ENCODE data around the gene PRKCE. TPM values are rescaled to one million over a fixed set of nuclear protein-coding genes. Genes with fewer than 3 reads are reported as not detected.

The PRKCE gene
- total RNA-seq, 1 donor from 2014 or later: 4.6 TPM

DNA sequence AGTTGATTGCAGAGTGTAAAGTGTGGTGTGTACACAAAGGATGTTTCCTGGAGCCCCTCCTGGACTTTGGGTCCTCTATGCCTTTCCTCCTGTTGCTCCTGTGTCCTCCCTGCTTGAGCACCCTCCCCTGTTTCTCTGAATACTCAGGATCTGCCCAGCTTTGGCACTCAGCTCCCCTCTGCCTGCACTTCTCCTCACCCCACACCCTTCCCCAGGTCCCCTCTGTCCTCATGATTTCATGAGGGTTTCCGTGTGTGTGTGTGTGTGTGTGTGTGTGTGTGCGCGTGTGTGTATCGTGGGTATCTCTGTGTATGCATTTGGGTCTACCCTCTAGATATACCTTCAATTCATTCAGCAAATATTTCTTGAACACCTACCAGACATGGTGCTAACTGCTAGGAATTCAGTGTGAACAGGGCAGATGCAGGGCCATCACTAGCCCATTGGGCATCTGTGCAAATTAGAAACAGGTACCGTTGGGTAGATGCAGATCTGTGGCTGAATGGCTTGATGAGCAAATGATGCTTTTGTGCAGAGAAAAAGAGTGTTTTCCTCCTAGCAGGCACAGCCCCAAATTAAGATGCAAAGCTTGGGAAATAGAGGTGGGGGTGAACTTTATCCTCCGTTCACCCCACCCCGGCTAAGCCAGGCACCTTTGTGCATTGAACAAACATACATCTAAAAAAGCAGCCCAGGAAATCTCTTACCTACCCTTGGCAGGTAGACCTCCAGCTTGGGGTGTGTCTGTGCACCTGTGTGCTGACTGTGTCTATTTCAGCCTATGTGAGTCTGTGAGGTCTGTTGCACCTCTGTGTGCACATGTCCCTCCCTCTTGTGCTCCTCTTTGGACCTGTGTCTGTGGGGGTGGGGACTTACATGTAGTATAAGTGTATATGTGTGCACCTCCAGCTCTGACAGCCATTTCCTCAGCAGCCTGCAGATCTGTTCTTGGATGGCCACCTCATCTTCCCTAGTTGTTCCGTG lies 585.7 kb downstream of the PRKCE start:
- H3K36me3 ChIP-seq: no peaks in the 10 kb centered on the region
- intact Hi-C loops (cut with DNase I): no loop called here
- H3K9me3 ChIP-seq: no peaks in the 10 kb centered on the region
- H3K4me3 ChIP-seq: no peak overlapping the region
- H3K27me3 ChIP-seq: no peaks in the 10 kb centered on the region
- TF ChIP-seq, protein P1, sequence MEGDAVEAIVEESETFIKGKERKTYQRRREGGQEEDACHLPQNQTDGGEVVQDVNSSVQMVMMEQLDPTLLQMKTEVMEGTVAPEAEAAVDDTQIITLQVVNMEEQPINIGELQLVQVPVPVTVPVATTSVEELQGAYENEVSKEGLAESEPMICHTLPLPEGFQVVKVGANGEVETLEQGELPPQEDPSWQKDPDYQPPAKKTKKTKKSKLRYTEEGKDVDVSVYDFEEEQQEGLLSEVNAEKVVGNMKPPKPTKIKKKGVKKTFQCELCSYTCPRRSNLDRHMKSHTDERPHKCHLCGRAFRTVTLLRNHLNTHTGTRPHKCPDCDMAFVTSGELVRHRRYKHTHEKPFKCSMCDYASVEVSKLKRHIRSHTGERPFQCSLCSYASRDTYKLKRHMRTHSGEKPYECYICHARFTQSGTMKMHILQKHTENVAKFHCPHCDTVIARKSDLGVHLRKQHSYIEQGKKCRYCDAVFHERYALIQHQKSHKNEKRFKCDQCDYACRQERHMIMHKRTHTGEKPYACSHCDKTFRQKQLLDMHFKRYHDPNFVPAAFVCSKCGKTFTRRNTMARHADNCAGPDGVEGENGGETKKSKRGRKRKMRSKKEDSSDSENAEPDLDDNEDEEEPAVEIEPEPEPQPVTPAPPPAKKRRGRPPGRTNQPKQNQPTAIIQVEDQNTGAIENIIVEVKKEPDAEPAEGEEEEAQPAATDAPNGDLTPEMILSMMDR (IDR thresholded peaks at IDR 0.05): no peak
- DNase-seq (ENCODE audit: low spot score in 2 of 2): no peak
- no peaks in the 10 kb centered on the region for H3K4me1 ChIP-seq
- no peak overlapping the region for H3K27ac ChIP-seq

Other genes starting within 250 kb of the PRKCE start
- 7.6 TPM for gene SRBD1, start 40.4 kb upstream of the PRKCE start, total RNA-seq

Data from ascending aorta (tissue), 2 donors.